ENCODE measurements around the gene CLASP2. TPM values are rescaled to one million over a fixed set of nuclear protein-coding genes. Genes with fewer than 3 reads are reported as not detected.
"Not testable (repeated sequence)": the region's sequence is repeated elsewhere in the genome, so short reads cannot be mapped to it uniquely, and the experiment has no call there.

Gene CLASP2
- total RNA-seq, 2 experiments from 2014 or later = 41.8 to 46.6 TPM

GRCh38 chr3:33681667-33682066, 36.4 kb downstream of the CLASP2 start:
- POLR2A ChIA-PET = no interaction called here
- intact Hi-C loops (cut with micrococcal nuclease) = no loop called here
- H3K27me3 Mint-ChIP-seq = no peaks in the 10 kb centered on the region
- peaks cover 13% of the 10 kb centered on the region for H3K9me3 Mint-ChIP-seq
- no peak overlapping the region for H3K27ac Mint-ChIP-seq
- no peak for DNase-seq
- H3K4me1 Mint-ChIP-seq (ENCODE audit: low read depth) = no peaks in the 10 kb centered on the region
- CTCF ChIA-PET = no interaction called here
- H3K4me3 Mint-ChIP-seq = no peak overlapping the region
- H3K36me3 Mint-ChIP-seq = peaks cover 52% of the 10 kb centered on the region

GRCh38 chr3:33678073-33678472, 40.0 kb downstream of the CLASP2 start:
- ChIA-PET POLR2A (interaction anchor here (0.6 kb wide), 1 partner anchor 102 kb away, joined by 3 read pairs; no protein-coding TSS in a partner anchor), CTCF (interaction anchor here (1.4 kb wide), 1 partner anchor 107 kb away, joined by 3 read pairs; no protein-coding TSS in a partner anchor)
- no peak for DNase-seq
- no peaks in the 10 kb centered on the region for H3K4me1 Mint-ChIP-seq (ENCODE audit: low read depth)
- intact Hi-C loops (cut with micrococcal nuclease) = no loop called here
- no peak overlapping the region for H3K27ac Mint-ChIP-seq
- peaks cover 52% of the 10 kb centered on the region for H3K36me3 Mint-ChIP-seq
- H3K4me3 Mint-ChIP-seq = no peak overlapping the region
- H3K27me3 Mint-ChIP-seq = no peaks in the 10 kb centered on the region
- H3K9me3 Mint-ChIP-seq = peaks cover 15% of the 10 kb centered on the region

GRCh38 chr3:33673436-33673835, 44.6 kb downstream of the CLASP2 start:
- H3K4me3 Mint-ChIP-seq; H3K27me3 Mint-ChIP-seq; CTCF ChIA-PET; POLR2A ChIA-PET; intact Hi-C loops (cut with micrococcal nuclease); H3K9me3 Mint-ChIP-seq; H3K4me1 Mint-ChIP-seq (ENCODE audit: low read depth); DNase-seq; H3K27ac Mint-ChIP-seq: not testable (repeated sequence)
- peaks cover 43% of the 10 kb centered on the region for H3K36me3 Mint-ChIP-seq

- CTCF ChIA-PET = interaction anchor here (1.4 kb wide), 1 partner anchor 118 kb away, joined by 5 read pairs; no protein-coding TSS in a partner anchor
Observed at GRCh38 chr3:33668618-33669017, 49.4 kb downstream of the CLASP2 start.

GRCh38 chr3:33665294-33665693, 52.8 kb downstream of the CLASP2 start:
- Mint-ChIP-seq H3K4me3 (no peak overlapping the region), H3K9me3 (no peaks in the 10 kb centered on the region), H3K36me3 (peaks cover 20% of the 10 kb centered on the region), H3K4me1 (ENCODE audit: low read depth) (peaks cover 5% of the 10 kb centered on the region), H3K27me3 (no peaks in the 10 kb centered on the region), H3K27ac (no peak overlapping the region)
- intact Hi-C loops (cut with micrococcal nuclease) = no loop called here
- no peak for DNase-seq
- ChIA-PET CTCF (interaction anchor here (0.8 to 0.9 kb wide), 2 partner anchors 15 to 122 kb away, joined by 4 read pairs; no protein-coding TSS in a partner anchor), POLR2A (no interaction called here)

More at GRCh38 chr3:33668618-33669017, 49.4 kb downstream of the CLASP2 start:
- H3K27me3 Mint-ChIP-seq = no peaks in the 10 kb centered on the region
- no peak overlapping the region for H3K4me3 Mint-ChIP-seq
- POLR2A ChIA-PET = no interaction called here
- H3K9me3 Mint-ChIP-seq = no peaks in the 10 kb centered on the region
- H3K27ac Mint-ChIP-seq = no peak overlapping the region
- H3K4me1 Mint-ChIP-seq (ENCODE audit: low read depth) = peaks cover 5% of the 10 kb centered on the region
- H3K36me3 Mint-ChIP-seq = peaks cover 29% of the 10 kb centered on the region
- intact Hi-C loops (cut with micrococcal nuclease) = no loop called here
- DNase-seq = no peak

- CTCF ChIA-PET = no interaction called here
Observed at GRCh38 chr3:33664195-33664594, 53.9 kb downstream of the CLASP2 start.

GRCh38 chr3:33663042-33663441, 55.0 kb downstream of the CLASP2 start:
- Mint-ChIP-seq H3K4me1 (ENCODE audit: low read depth) (peaks cover 16% of the 10 kb centered on the region), H3K27ac (no peak overlapping the region), H3K9me3 (no peaks in the 10 kb centered on the region), H3K27me3 (no peaks in the 10 kb centered on the region), H3K36me3 (peaks cover 14% of the 10 kb centered on the region), H3K4me3 (no peak overlapping the region)
- ChIA-PET POLR2A (no interaction called here), CTCF (no interaction called here)
- intact Hi-C loops (cut with micrococcal nuclease) = no loop called here
- DNase-seq = no peak

More at GRCh38 chr3:33664195-33664594, 53.9 kb downstream of the CLASP2 start:
- intact Hi-C loops (cut with micrococcal nuclease) = no loop called here
- H3K4me3 Mint-ChIP-seq = no peak overlapping the region
- no peak overlapping the region for H3K27ac Mint-ChIP-seq
- H3K4me1 Mint-ChIP-seq (ENCODE audit: low read depth) = peaks cover 13% of the 10 kb centered on the region
- DNase-seq = no peak
- no peaks in the 10 kb centered on the region for H3K9me3 Mint-ChIP-seq
- no peaks in the 10 kb centered on the region for H3K27me3 Mint-ChIP-seq
- H3K36me3 Mint-ChIP-seq = peaks cover 20% of the 10 kb centered on the region
- POLR2A ChIA-PET = no interaction called here

GRCh38 chr3:33659856-33660434, 58.1 kb downstream of the CLASP2 start:
- Mint-ChIP-seq H3K36me3 (peaks cover 10% of the 10 kb centered on the region), H3K4me1 (ENCODE audit: low read depth) (peaks cover 13% of the 10 kb centered on the region), H3K4me3 (no peak overlapping the region), H3K27me3 (no peaks in the 10 kb centered on the region), H3K9me3 (no peaks in the 10 kb centered on the region), H3K27ac (no peak overlapping the region)
- ChIA-PET POLR2A (no interaction called here), CTCF (interaction anchor here (0.5 to 1.2 kb wide), 3 partner anchors 10 to 443 kb away, joined by 3 read pairs; no protein-coding TSS in a partner anchor)
- no peak for DNase-seq
- intact Hi-C loops (cut with micrococcal nuclease) = no loop called here

GRCh38 chr3:33658991-33659848, 58.8 kb downstream of the CLASP2 start:
- no peak overlapping the region for H3K4me3 Mint-ChIP-seq
- H3K27ac Mint-ChIP-seq = no peak overlapping the region
- ChIA-PET POLR2A (interaction anchor here (0.7 kb wide), 1 partner anchor 218 kb away, joined by 3 read pairs; no protein-coding TSS in a partner anchor), CTCF (interaction anchor here (0.5 to 1.2 kb wide), 2 partner anchors 9 to 14 kb away, joined by 3 read pairs; no protein-coding TSS in a partner anchor)
- H3K36me3 Mint-ChIP-seq = peaks cover 10% of the 10 kb centered on the region
- H3K9me3 Mint-ChIP-seq = no peaks in the 10 kb centered on the region
- intact Hi-C loops (cut with micrococcal nuclease) = no loop called here
- peaks cover 12% of the 10 kb centered on the region for H3K4me1 Mint-ChIP-seq (ENCODE audit: low read depth)
- DNase-seq = no peak
- no peaks in the 10 kb centered on the region for H3K27me3 Mint-ChIP-seq

- POLR2A ChIA-PET = interaction anchor here (0.7 kb wide), 1 partner anchor 217 kb away, joined by 3 read pairs; no protein-coding TSS in a partner anchor
- CTCF ChIA-PET = no interaction called here
- DNase-seq = no peak
- Mint-ChIP-seq H3K27ac (no peak overlapping the region), H3K9me3 (no peaks in the 10 kb centered on the region), H3K27me3 (no peaks in the 10 kb centered on the region), H3K4me1 (ENCODE audit: low read depth) (peaks cover 11% of the 10 kb centered on the region), H3K36me3 (peaks cover 10% of the 10 kb centered on the region), H3K4me3 (no peak overlapping the region)
- intact Hi-C loops (cut with micrococcal nuclease) = no loop called here
Observed at GRCh38 chr3:33658621-33658990, 59.4 kb downstream of the CLASP2 start.

- no peak for DNase-seq
- no peak overlapping the region for H3K4me3 Mint-ChIP-seq
- POLR2A ChIA-PET = no interaction called here
- intact Hi-C loops (cut with micrococcal nuclease) = no loop called here
- peaks cover 11% of the 10 kb centered on the region for H3K4me1 Mint-ChIP-seq (ENCODE audit: low read depth)
- H3K27me3 Mint-ChIP-seq = no peaks in the 10 kb centered on the region
- CTCF ChIA-PET = no interaction called here
- peaks cover 10% of the 10 kb centered on the region for H3K36me3 Mint-ChIP-seq
- H3K27ac Mint-ChIP-seq = no peak overlapping the region
- no peaks in the 10 kb centered on the region for H3K9me3 Mint-ChIP-seq
Observed at GRCh38 chr3:33658039-33658438, 60.0 kb downstream of the CLASP2 start.

- no peaks in the 10 kb centered on the region for H3K27me3 Mint-ChIP-seq
- no peak for DNase-seq
- ChIA-PET POLR2A (no interaction called here), CTCF (interaction anchor here (1.1 kb wide), 1 partner anchor 134 kb away, joined by 3 read pairs; no protein-coding TSS in a partner anchor)
- intact Hi-C loops (cut with micrococcal nuclease) = no loop called here
- peaks cover 6% of the 10 kb centered on the region for H3K4me1 Mint-ChIP-seq (ENCODE audit: low read depth)
- H3K9me3 Mint-ChIP-seq = no peaks in the 10 kb centered on the region
- no peaks in the 10 kb centered on the region for H3K36me3 Mint-ChIP-seq
- no peak overlapping the region for H3K27ac Mint-ChIP-seq
- H3K4me3 Mint-ChIP-seq = no peak overlapping the region
Observed at GRCh38 chr3:33652736-33653135, 65.3 kb downstream of the CLASP2 start.

Data from activated CD4-positive, alpha-beta memory T cell treated with anti-CD3 and anti-CD28 coated beads for 36 hours (primary cell).